ENCODE data around the gene RHCG. TPM values are rescaled to one million over a fixed set of nuclear protein-coding genes. Genes with fewer than 3 reads are reported as not detected.

RHCG gene
- total and polyA plus RNA-seq, 2 of the 13 experiments (the other 11 are each of a cell fraction or from before 2014, with no cell fraction given) = not detected

- peak; percentile 43; the same call in 1 of the 2 replicates for TF ChIP-seq ETV5 (CRISPR knock-in tag; IDR thresholded peaks at IDR 0.05; ENCODE audit: borderline replicate concordance)
- TF ChIP-seq THRA (CRISPR knock-in tag; IDR thresholded peaks at IDR 0.05; ENCODE audit: borderline replicate concordance) = 0 out of 2 replicates have a peak, but pooled peaks have one; percentile 27
- TF ChIP-seq ZNF234 (CRISPR knock-in tag; conservative IDR thresholded peaks at IDR 0.05) = no peak
- TF ChIP-seq DNMT3B (CRISPR knock-in tag; conservative IDR thresholded peaks at IDR 0.05) = no peak
- TF ChIP-seq POGZ (CRISPR knock-in tag; IDR thresholded peaks at IDR 0.05) = peak; percentile 28; the same call in 1 of the 2 replicates
- TF ChIP-seq ELF1 (CRISPR knock-in tag; IDR thresholded peaks at IDR 0.05) = peak; percentile 42; the same call in 1 of the 2 replicates
- peak; percentile 65; the same call in 1 of the 2 replicates for TF ChIP-seq MYC (CRISPR knock-in tag; IDR thresholded peaks at IDR 0.05; ENCODE audit: borderline replicate concordance)
- TF ChIP-seq ZNF556 (CRISPR knock-in tag; IDR thresholded peaks at IDR 0.05; ENCODE audit: borderline replicate concordance) = peak; percentile 42; the same call in 1 of the 2 replicates
- no peak for TF ChIP-seq ZKSCAN5 (CRISPR knock-in tag; IDR thresholded peaks at IDR 0.05)
- TF ChIP-seq PHF21A (CRISPR knock-in tag; IDR thresholded peaks at IDR 0.05) = 0 out of 2 replicates have a peak, but pooled peaks have one; percentile 28
- TF ChIP-seq YY1 (IDR thresholded peaks at IDR 0.05; ENCODE audit: insufficient read depth, insufficient replicate concordance, low read depth, low read length) = peak; percentile 22
- peak; percentile 91 for TF ChIP-seq KDM2A (CRISPR knock-in tag; IDR thresholded peaks at IDR 0.05; ENCODE audit: borderline replicate concordance, low read depth)
- TF ChIP-seq HNRNPH1 (optimal IDR thresholded peaks at IDR 0.05; ENCODE audit: low read depth, low read length) = no peak
- TF ChIP-seq IRF9 (CRISPR knock-in tag; IDR thresholded peaks at IDR 0.05; ENCODE audit: borderline replicate concordance) = 0 out of 2 replicates have a peak, but pooled peaks have one; percentile 64
- TF ChIP-seq ZNF142 (CRISPR knock-in tag; IDR thresholded peaks at IDR 0.05) = no peak
- TF ChIP-seq BRCA1 (CRISPR knock-in tag; IDR thresholded peaks at IDR 0.05) = no peak
- no peak for TF ChIP-seq ZNF512B (CRISPR knock-in tag; IDR thresholded peaks at IDR 0.05; ENCODE audit: borderline replicate concordance)
Observed at GRCh38 chr15:89430530-89431341, 65.6 kb downstream of the RHCG start (continued).
